KOPT-K1 (cell line): Measurements from ENCODE around the gene SKAP1.
"Not testable (repeated sequence)": the region's sequence is repeated elsewhere in the genome, so short reads cannot be mapped to it uniquely, and the experiment has no call there.

Experiments
- H3K27ac ChIP-seq: fragments of 200-600 bp; sonication (generic); 2 replicates; pipeline ENCODE4 v1.5.1; 2016; ENCODE audit warnings: antibody characterized with exemption, mild to moderate bottlenecking, low read depth, low read length; ENCODE audit not compliant: poor library complexity, severe bottlenecking
- H3K36me3 ChIP-seq: fragments of 200-600 bp; sonication (generic); 2 replicates; pipeline ENCODE4 v1.5.1; 2017; ENCODE audit warnings: antibody characterized with exemption, mild to moderate bottlenecking, low read length, moderate library complexity; ENCODE audit not compliant: insufficient read depth
- H3K9me3 ChIP-seq: fragments of 200-600 bp; sonication (generic); 2 replicates; pipeline ENCODE4 v1.5.1; 2017; ENCODE audit warnings: antibody characterized with exemption, low read length, mild to moderate bottlenecking; ENCODE audit not compliant: insufficient read depth, poor library complexity, severe bottlenecking

SKAP1 gene

GRCh38 chr17:48290378-48290777 lies 139.6 kb downstream of the SKAP1 start:
- Histone ChIP-seq H3K27ac (no peak overlapping the region), H3K36me3 (no peaks in the 10 kb centered on the region), H3K9me3 (no peaks in the 10 kb centered on the region)

GRCh38 chr17:48286917-48287316 lies 143.1 kb downstream of the SKAP1 start:
- H3K36me3 ChIP-seq, H3K9me3 ChIP-seq, H3K27ac ChIP-seq: not testable (repeated sequence)

- Histone ChIP-seq H3K36me3 (no peaks in the 10 kb centered on the region), H3K27ac (no peak overlapping the region), H3K9me3 (no peaks in the 10 kb centered on the region)
These were observed 144.4 kb downstream of the SKAP1 start for GRCh38 chr17:48285614-48286013.

- H3K9me3 ChIP-seq, result no peaks in the 10 kb centered on the region
- H3K27ac ChIP-seq, result no peak overlapping the region
- H3K36me3 ChIP-seq, result no peaks in the 10 kb centered on the region
These were observed 146.1 kb downstream of the SKAP1 start for GRCh38 chr17:48283907-48284306.

GRCh38 chr17:48283411-48283810 lies 146.6 kb downstream of the SKAP1 start:
- Histone ChIP-seq H3K27ac (no peak overlapping the region), H3K9me3 (no peaks in the 10 kb centered on the region), H3K36me3 (no peaks in the 10 kb centered on the region; the same call in 1 of the 2 replicates)

- H3K36me3 ChIP-seq, result no peaks in the 10 kb centered on the region; the same call in 1 of the 2 replicates
- H3K9me3 ChIP-seq, result no peaks in the 10 kb centered on the region
- no peak overlapping the region for H3K27ac ChIP-seq
These were observed 147.7 kb downstream of the SKAP1 start for GRCh38 chr17:48282303-48282702.

GRCh38 chr17:48278760-48279491 lies 151.1 kb downstream of the SKAP1 start:
- no peaks in the 10 kb centered on the region; the same call in 1 of the 2 replicates for H3K36me3 ChIP-seq
- no peak overlapping the region for H3K27ac ChIP-seq

GRCh38 chr17:48276776-48277175 lies 153.2 kb downstream of the SKAP1 start:
- H3K36me3 ChIP-seq, result no peaks in the 10 kb centered on the region; the same call in 1 of the 2 replicates

More at GRCh38 chr17:48278760-48279491, 151.1 kb downstream of the SKAP1 start:
- no peaks in the 10 kb centered on the region for H3K9me3 ChIP-seq

GRCh38 chr17:48270899-48271298 lies 159.1 kb downstream of the SKAP1 start:
- H3K36me3 ChIP-seq, result no peaks in the 10 kb centered on the region
- H3K9me3 ChIP-seq, result no peaks in the 10 kb centered on the region
- no peak overlapping the region for H3K27ac ChIP-seq

More at GRCh38 chr17:48276776-48277175, 153.2 kb downstream of the SKAP1 start:
- H3K9me3 ChIP-seq, result no peaks in the 10 kb centered on the region
- H3K27ac ChIP-seq, result no peak overlapping the region

GRCh38 chr17:48269209-48269608 lies 160.8 kb downstream of the SKAP1 start:
- Histone ChIP-seq H3K9me3 (no peaks in the 10 kb centered on the region), H3K36me3 (no peaks in the 10 kb centered on the region), H3K27ac (no peak overlapping the region)

GRCh38 chr17:48263731-48264035 lies 166.3 kb downstream of the SKAP1 start:
- no peak overlapping the region for H3K27ac ChIP-seq

GRCh38 chr17:48262982-48263730 lies 166.9 kb downstream of the SKAP1 start:
- H3K36me3 ChIP-seq, result no peaks in the 10 kb centered on the region; the same call in 1 of the 2 replicates
- no peaks in the 10 kb centered on the region for H3K9me3 ChIP-seq
- H3K27ac ChIP-seq, result no peak overlapping the region

More at GRCh38 chr17:48263731-48264035, 166.3 kb downstream of the SKAP1 start:
- Histone ChIP-seq H3K36me3 (no peaks in the 10 kb centered on the region; the same call in 1 of the 2 replicates), H3K9me3 (no peaks in the 10 kb centered on the region)

GRCh38 chr17:48261297-48261880 lies 168.6 kb downstream of the SKAP1 start:
- Histone ChIP-seq H3K9me3 (no peaks in the 10 kb centered on the region), H3K36me3 (peaks cover 4% of the 10 kb centered on the region), H3K27ac (no peak overlapping the region)

- Histone ChIP-seq H3K36me3 (peaks cover 4% of the 10 kb centered on the region), H3K9me3 (no peaks in the 10 kb centered on the region), H3K27ac (no peak overlapping the region)
These were observed 170.2 kb downstream of the SKAP1 start for GRCh38 chr17:48259694-48260291.

- peaks cover 4% of the 10 kb centered on the region for H3K36me3 ChIP-seq
- H3K9me3 ChIP-seq, result no peaks in the 10 kb centered on the region
- no peak overlapping the region for H3K27ac ChIP-seq
These were observed 171.7 kb downstream of the SKAP1 start for GRCh38 chr17:48258331-48258730.
